NCI-H2196 treated with DMSO at 0.1 percent for 48 hours (cell line): ENCODE results near the gene SH3TC1.
A peak's percentile ranks its signal among the peaks of the same experiment; 100 is the strongest.

Experiments used
- DNase-seq: peaks from one replicate; lab custom pipeline; 2025; ENCODE audit not compliant: unreplicated experiment; lab: John Stamatoyannopoulos, UW

Gene SH3TC1

DNA sequence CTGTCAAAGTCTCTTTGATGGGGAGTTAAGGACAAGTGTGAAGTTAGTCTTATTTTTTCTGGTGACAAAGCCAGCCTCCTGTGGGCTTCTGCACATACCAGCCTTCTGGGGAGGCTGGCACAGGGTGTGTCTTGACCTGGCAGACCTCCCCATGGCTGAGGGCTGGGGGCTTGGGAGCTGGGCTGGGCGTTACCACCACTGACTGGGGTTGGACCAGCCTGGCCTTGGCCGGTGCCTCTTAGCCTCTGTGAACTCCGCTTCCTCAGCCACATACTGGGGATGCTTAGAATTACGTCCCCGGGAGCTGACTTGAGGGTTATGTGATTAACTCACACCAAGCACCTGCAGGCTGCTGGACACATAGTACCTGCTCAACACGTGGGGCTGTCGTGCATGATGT is 14.0 kb downstream of the SH3TC1 start:
- no peak for DNase-seq

DNA sequence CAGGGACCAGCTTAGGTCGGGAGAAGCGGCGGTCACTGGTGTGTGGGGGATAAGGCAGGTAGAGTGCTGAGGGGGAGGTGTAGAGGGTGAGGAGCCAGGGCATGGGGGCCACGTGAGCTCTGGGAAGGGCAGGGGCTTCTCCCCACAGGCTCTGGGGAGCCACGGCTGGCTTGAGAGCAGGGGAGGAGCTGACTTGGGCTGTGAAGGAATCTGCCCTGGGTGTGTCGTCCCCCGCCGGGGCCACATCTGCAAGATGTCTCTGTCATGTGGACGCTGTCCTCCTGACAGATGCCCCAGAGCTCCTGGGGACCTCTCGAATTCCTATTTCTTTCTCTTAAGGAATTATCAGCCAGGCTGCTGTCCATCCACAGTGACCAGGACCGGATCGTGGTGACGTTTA is 15.0 kb downstream of the SH3TC1 start:
- DNase-seq: no peak

DNA sequence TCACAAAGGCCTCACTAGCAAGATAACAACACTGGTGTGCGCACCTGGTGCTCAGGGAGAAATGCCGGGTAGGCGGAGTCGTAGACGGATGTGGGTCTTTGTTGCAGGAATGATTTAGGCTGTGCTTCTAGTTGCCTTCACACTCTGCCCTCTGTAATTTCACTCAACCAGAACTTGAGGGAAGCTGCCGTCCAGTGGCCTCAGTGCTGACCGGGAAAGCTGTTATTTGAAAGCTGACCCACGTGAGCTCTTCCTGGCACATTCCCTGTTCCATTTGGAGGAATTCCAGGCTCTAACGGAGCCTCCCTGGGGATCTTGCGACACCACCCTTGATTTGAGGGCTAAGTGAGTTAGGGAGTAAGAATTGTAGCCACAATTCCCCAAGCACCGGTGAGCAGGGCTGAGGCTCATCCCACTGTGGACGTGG is 15.9 kb downstream of the SH3TC1 start:
- DNase-seq: peak; percentile 18

DNA sequence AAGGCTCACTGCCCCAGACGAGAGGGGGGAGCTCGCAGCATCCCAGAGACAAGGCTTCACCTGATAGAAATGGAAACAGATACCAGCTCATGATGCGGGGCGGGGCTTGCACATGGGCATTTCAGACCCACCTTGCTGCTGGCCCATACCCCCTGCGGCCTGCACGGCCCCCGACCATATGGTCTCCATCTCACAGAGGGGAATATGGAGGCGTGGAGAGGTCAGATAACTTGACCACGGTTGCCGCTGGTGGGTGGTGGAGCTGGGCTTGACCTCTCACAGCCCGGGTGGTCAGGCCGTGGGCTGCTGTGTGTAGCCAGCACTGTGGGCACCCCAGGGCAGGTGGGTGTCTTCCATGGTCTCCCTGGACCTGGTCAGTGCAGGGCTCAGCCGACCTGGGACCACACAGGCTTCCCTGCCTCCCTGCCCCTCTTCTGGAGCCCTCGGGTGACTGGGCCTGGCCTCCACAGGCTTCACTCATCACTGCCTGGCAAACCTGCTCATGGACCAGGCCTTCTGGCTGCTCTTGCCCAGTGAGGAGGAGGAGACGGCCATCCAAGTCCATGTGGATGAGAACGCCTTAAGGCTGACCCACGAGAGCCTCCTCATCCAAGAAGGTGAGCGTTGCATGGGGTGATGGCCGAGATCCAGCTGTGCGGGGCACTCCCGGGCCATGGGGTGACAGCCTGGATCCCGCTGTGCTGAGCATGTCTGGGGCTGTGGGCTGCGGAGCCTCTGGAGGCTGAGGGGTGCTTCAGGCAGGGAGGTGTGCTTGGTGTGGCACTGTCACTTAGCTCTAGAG is 16.8 kb downstream of the SH3TC1 start:
- no peak for DNase-seq

DNA sequence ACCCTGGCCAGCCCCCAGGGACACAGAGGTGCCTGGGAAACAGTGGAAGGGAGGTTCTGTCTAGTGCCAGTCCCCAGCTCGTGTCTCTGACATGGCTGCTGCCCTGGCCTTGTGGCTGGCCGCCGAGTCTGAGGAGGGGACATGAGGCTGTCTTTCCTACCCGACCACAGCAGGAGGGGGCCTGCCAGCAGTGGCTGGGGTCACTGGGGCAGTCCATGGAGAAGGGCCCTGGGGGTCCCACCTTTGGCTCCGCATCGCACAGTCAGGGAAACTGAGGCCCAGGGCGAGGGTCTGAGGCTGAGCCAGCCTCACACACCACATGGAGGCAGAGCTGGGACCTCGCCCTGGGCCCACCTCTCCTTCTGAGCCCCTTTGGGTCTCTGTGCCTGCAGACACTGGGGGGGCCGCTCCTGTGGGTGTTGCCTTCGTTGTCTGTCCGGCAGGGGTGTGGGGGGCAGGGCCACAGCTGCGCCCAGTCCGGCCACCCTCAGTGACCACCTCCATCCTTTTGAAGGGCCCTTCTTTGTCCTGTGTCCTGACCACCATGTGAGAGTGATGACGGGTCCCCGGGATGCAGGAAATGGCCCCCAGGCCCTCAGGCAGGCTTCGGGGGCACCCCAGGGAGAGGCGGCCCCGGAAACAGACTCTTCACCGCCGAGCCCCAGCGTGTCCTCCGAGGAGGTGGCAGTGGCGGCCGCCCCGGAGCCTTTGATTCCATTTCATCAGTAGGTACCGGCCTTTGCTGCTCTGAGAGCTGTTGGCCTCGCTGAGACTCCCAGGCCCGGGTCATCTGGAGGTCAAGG is 17.6 kb downstream of the SH3TC1 start:
- no peak for DNase-seq

DNA sequence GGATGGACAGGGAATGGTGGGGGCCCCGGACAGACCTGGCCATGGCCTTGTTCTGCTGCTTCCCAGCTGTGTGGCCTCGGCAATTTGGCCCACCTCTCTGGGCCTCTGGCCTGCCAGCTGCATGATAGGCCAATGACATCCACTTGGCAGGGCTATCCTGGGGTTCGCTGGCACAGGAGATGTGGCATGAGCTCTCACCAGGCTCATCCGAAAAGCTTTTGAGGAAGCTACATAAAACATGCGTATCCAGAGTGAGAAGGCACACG is 18.1 kb downstream of the SH3TC1 start:
- DNase-seq: no peak

DNA sequence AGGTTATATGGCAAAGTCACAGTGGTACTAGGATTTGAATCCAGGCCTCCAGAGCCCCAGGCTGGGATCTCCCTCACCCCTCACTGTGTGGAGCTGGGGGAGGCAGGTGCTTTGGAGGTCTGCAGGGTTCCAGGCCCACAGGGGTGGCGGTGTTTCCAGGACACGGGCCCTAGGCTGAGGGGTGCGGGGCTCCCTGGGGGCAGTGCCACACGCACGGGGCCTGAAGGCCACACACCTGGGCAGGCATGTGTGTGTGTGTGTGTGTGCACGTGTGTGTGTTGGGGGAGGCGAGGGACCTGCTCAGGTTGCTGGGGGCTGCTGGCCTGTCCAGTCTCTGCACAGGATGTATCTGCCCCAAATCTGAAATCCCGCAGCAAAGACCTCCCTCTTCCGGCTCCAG is 18.8 kb downstream of the SH3TC1 start:
- no peak for DNase-seq

DNA sequence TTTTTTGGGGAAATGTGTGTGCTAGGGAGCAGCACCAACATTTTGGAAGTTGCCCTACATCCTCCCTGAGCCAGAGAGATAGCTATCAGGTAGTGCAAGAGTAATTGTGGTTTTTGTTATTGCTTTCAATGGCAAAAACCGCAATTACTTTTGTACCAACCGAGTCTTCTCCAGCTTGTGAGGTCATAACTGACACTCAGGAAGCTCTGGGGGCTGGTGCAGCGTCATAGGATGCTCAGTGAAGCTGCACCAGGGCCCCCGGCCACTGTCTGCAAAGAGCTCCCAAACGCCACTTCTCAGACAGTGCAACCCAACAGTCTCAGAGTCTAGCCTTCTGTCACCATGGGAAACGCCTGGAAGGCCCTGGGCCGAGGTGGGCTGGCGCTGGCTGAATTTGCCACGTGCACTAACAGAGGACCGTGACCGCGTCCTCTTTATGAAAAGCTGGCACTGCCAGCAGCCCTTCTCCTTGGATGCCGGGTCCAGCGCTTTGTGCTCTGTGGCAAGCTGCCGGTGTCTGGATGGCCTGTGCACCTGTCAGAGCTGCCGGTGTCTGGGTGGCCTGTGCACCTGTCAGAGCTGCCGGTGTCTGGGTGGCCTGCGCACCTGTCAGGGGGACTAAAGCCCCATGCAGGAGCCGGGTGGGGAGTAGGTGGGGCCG is 19.4 kb downstream of the SH3TC1 start:
- peak; percentile 49 for DNase-seq

DNA sequence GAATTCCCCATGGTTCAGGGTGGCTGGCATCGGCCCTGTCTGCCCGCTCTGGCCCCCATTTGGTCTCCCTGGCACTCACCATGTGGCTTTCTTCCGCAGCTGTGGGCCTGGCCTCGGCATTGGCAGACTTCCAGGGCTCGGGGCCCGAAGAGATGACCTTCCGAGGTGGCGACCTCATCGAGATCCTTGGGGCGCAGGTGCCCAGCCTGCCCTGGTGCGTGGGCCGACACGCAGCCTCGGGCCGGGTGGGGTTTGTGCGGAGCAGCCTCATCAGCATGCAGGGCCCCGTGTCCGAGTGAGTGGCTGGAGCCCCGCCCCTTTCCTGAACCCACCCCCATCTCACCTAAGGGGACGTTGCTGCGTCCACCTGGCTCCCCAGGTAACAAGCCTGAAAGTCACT is 20.1 kb downstream of the SH3TC1 start:
- no peak for DNase-seq

DNA sequence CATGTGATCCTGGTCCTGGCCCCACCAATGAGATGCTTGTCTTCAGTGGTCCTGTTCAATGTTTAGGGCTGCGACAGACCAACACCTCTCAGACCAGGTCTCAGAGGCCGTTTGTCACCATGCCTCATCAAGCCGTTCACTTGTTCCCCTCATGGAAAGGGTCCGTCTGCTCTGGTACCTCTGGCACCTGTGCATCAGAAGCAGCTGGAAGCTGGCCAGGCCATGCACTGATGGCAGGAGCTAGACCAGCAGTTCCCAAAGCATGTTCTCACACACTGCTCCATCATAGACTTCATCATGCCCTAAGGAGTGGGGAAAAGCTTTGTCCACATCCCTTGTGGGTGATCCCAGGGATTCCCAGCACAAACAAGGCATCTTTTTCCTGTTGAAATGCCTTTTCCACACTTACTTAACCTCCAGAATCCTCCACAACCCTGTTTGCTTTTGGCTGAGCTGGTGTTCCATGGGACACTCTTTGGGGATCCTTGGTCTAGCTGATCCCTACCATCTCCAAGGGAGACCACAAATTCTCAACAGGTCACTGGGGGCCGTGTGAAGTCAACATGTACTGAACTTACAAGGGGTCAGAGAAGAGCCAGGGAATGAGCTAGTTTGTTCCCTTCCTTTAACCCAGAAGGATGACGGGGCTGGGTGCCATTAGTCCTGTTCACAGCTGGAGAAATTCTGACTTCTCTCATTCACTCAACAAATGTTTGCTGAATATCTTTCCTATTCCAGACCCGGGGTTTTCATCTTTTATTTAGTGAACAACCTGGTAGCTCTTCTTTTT is 21.8 kb downstream of the SH3TC1 start:
- no peak for DNase-seq

DNA sequence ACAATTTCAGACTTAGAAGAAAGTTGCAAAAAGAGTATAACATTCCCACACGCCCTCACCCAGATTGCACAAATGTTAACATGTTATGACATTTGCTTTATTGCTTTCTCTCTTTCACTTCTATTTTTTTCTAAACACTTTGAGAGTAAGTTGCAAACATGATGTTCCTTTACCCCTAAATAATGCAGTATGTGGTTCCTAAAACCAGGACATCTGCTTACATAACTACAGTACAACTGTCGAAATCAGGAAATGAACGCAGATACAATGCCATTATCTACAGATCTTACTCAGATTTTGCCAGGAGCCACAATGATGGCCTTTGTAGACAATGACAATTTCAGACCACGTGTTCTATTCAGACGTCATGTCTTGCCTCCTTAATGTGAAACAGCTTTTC is 22.4 kb downstream of the SH3TC1 start:
- no peak for DNase-seq

DNA sequence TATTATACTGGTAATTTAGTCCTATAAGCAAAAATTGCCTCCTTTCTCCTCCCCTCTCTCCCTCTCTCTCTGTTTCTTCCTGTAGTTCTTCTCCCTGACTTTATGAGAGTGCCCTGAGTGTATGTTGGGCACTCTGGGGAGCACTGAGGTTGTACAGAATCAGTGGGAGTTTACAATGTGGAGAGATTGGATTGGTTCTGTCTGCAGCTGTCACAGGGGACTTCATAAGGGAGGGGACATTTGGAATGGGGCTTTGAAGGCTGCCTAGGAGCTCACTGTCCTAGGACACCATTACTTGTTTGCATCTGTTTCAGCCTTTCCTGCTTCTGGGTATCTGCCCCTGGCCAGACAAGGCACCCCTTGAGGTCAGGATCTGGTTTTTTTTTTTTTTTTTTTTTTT is 22.9 kb downstream of the SH3TC1 start:
- DNase-seq: no peak

DNA sequence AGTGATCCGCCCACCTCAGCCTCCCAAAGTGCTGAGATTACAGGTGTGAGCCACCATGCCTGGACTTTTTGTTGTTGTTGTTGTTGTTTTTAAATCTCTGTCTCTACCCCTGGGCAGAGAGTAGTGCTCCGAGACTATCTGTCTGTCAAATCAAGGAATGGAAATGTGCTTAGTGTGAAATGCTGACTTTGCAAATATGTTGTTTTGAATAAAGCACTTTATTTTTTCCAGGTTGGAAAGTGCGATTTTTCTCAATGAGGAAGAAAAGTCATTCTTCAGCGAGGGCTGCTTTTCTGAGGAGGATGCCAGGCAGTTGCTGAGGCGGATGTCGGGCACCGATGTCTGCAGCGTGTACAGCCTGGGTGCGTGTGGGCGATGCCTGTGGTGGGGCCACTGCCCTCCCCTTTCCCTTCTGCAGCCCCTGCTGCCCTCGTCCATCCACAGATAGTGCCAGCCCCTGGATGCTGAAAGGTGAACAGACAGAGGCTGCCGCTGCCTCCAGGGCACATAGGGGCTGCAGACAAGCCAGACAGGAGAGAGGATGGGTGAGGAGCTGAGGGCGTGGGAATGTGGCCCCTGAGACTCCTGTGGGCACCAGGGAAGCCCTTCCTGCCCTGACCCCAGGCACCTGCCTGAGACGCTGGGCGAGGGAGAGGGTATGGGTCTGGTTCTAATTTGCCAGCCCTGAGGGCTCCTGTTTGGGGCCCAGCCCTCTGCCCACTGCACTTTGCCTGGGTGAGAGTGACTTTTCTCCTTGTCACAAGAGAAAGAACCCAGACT is 23.7 kb downstream of the SH3TC1 start:
- DNase-seq: no peak

DNA sequence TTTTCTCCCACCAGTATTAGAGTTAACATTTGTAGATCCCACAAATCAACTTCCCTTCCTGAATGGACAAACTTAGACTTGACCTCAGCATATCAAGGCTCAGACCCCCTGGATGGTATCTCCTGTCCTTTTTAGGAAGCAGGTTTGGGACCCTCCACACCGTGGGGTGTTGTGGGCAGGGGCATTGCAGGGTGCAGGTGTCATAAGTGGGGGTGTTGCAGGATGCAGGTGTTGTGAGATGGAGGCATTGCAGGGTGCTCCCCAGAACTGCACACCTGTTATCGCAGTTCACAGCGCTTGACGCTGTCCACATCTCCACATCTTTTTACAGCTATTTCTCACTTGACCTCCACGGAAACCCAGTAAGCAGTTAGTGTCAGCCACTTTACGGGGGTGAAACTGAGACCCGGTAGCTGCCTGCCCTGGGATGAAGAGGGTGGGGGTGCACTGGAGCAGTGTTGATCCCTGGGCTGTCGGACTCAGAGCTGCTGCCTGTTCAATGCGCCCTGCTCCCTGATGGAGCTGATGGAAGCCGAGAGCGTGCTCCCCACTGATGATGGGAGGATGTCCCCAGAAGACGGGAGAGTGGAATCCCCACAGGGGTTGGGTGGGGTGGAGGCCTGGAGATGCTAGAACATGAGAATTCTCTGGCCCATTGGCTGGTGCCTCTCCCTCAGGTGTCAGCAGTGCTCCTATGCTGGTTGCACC is 25.3 kb downstream of the SH3TC1 start:
- DNase-seq: no peak

DNA sequence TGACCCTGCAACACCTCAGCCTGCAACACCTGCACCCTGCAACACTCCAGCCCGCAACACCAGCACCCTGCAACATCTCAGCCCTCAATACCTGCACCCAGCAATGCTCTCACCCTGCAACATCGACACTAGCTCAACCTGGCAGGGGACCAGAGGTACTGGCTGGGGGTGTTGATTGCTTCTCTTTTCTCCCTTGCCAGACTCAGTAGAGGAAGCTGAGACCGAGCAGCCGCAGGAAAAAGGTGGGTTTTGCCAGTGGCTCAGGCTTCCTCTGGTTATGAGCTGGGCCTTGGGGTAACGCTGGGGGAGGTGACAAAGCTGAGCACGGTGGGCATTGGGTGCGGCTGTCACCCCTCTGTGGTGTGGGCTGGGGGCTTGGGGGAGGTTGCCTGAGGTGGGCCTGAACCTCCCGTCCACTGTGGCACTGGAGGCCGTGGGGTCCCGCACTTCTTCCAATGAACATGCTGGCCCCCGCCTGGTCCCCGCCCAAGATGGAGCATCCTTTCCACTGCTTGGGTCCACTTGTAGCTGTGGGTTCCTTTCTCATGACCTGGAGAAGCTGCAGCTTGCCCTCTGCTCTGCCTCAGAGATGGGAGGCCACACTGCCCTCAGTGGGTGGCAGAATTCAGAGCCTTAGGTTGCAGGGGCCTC is 26.0 kb downstream of the SH3TC1 start:
- no peak for DNase-seq

DNA sequence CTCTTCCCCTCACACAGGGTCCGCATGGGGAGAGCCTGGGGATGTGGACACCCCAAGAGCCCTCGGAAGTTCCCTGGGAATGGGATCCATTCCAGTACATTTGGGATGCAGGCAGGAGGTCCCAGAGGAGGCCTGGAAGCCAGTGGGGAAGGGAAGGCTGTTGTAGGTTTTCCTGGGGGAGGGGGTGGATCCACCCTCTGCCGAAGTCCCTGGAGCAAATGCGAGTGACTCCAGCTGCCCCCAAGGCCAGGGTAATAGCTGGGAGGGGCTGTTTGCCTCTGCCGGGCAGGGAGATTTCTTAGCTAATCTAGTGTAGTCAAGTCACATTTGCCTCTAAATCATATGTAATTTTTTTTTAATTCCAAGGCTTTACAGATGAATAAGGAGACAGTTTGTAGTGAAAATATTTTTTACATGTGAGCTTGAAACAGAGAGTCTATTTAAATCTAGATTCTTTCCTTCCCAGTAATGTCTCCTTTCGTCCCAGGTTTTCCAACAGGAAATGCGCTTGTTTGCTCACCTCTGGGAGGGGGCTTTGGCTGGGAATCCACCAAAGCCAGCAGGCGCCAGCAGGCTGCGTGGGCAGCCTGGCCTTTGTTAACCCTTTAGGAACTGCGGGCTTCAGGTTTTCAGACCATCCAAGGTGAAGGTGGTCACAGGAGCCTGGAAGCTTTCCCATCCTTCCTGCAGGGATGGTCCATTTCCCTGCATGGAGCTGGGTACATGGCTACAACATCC is 26.8 kb downstream of the SH3TC1 start:
- no peak for DNase-seq

DNA sequence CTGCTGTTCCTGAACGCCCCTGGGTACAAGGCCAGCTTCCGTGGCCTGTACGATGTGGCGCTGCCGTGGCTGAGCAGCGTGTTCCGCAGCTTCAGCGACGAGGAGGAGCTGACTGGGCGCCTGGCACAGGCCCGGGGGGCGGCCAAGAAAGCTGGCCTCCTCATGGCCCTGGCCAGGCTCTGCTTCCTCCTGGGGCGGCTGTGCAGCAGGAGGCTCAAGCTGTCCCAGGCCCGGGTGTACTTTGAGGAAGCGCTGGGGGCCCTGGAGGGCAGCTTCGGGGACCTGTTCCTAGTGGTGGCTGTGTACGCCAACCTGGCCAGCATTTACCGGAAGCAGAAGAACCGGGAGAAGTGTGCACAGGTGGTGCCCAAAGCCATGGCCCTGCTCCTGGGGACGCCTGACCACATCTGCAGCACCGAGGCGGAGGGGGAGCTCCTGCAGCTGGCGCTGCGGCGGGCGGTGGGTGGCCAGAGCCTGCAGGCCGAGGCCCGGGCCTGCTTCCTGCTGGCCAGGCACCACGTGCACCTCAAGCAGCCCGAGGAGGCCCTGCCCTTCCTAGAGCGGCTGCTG is 28.2 kb downstream of the SH3TC1 start:
- DNase-seq: no peak

DNA sequence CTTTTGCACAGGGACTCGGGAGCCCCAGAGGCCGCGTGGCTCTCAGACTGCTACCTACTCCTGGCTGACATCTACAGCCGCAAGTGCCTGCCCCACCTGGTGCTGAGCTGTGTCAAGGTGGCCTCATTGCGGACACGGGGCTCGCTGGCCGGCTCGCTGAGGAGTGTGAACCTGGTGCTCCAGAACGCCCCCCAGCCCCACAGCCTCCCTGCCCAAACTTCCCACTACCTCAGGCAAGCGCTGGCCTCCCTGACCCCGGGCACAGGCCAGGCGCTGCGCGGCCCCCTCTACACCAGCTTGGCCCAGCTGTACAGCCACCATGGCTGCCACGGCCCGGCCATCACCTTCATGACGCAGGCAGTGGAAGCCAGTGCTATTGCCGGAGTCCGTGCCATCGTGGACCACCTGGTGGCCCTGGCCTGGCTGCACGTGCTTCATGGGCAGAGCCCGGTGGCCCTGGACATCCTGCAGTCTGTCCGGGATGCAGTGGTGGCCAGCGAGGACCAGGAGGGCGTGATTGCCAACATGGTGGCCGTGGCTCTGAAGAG is 28.8 kb downstream of the SH3TC1 start:
- DNase-seq: no peak
